DMS153 (cell line): ENCODE measurements around the gene SLAMF8.

Experiments used
- DNase-seq: peaks from one replicate; lab custom pipeline; 2025; lab: John Stamatoyannopoulos, UW

Gene SLAMF8

DNA sequence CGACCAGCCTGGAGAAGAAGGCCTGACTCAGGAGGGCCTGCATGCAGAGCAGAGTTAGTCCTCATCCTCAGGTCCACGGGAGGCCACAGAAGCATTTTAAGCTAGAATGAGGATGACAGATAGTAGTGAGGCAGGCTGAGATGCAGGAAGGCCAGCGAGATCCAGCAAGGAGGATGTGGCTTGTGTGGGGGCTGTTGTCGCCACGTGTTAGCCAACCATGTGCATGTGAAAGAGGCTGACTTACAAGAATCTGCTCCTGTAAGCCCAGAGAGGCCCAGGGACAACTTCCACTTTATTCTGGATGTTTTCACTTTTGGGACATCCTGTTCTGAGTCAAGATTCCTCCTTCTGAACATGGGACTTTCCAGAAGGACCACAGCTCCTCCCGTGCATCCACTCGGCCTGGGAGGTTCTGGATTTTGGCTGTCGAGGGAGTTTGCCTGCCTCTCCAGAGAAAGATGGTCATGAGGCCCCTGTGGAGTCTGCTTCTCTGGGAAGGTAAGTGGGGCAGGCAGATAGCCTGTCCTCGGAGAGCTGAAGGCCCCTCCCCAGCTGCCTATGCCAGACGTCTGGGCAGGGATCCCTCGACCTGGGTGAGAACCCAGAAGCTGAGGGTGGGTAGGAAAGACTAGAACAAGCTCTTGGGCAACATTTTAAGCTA lies at the start of gene SLAMF8:
Gene SLAMF8, plus strand, starts transcription at position 433 of the 661 bp plus-strand sequence. Its CDS starts 26 bp downstream, at position 459.
- no peak for DNase-seq

- DNase-seq: no peak
Measured at GRCh38 chr1:159778266-159778665, 48.4 kb upstream of the SLAMF8 start.

DNA sequence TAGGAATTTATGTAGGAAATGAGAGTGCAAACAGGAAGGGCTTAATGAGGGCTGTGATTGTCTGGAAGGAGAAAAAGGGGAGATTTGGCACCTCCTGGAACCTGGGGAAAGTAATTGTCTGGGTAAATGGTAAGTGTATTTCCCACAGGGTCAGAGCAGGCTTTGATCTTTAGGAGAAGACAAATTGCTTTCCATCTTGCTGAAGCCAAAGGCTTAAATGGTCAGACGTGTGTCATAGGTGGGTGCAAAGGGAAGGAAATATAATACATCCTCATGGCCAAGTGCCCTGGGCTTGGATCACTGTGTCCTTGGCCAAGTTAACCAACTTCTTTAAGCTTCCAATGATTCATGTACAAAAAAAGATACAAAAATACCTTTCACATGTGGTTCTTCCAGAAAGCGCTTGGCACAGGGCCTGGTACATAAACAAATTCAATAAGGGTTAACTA lies 47.2 kb upstream of the SLAMF8 start:
- DNase-seq: no peak

DNA sequence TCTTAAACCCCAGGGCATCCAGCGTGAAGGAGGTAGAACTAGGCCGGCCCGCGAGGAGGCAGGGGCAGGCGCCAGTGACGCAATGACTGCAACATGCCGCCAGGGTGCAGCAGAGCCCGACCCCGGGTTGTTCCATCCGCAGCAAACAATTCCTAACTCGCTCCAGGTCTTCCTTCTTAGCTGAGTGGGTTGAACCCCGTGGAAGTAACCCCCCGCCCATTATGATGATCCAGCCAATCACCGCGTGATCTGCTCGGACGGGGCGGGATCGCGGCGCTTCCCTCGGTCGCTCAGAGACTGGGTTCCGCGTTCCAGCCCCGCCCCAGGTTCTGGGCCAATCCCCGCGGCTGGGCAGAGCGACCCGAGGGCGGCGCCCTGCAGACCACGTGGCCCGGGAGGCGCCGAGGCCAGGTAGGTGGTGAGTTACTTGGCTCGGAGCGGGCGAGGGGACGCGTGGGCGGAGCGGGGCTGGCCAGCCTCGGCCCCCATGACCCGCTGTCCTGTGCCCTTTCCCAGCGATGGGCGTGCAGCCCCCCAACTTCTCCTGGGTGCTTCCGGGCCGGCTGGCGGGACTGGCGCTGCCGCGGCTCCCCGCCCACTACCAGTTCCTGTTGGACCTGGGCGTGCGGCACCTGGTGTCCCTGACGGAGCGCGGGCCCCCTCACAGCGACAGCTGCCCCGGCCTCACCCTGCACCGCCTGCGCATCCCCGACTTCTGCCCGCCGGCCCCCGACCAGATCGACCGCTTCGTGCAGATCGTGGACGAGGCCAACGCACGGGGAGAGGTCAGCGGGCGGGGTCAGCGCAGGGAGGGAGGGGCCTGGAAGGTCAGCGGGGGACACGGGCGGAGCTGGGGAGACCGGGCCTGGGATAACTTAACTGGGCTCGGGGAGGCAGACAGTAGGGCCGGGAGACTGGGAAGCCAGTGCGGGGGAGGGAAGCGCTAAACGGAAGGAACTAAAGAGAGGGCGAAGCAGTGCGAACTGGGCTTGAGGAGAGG lies 45.8 kb upstream of the SLAMF8 start, which contains the start of gene DUSP23:
Gene DUSP23, plus strand, starts transcription at position 380 of the 1,000 bp plus-strand sequence. Its CDS starts 139 bp downstream, at position 519.
- DNase-seq: peak; percentile 99

- DNase-seq: no peak
Measured at GRCh38 chr1:159781992-159782391, 44.7 kb upstream of the SLAMF8 start.

DNA sequence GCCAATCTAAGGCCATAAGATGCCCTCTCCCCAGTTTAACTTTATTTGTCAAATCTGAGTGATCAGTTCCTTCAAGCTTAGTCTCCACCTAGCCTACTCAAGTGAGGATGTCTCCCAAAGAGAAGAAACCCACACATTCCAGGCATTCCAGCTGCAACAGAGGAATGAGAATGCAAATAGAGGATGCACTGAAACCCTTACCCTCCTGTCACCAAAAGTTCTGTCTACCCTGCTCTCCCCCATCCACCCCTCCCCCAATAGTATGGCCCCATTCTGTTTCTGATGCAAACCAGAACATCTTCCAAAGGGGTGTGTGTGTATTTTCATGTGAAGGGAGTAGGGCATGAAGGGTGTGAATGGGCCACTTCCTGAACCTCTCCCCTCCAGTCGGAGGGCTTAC lies 42.9 kb upstream of the SLAMF8 start:
- no peak for DNase-seq

DNA sequence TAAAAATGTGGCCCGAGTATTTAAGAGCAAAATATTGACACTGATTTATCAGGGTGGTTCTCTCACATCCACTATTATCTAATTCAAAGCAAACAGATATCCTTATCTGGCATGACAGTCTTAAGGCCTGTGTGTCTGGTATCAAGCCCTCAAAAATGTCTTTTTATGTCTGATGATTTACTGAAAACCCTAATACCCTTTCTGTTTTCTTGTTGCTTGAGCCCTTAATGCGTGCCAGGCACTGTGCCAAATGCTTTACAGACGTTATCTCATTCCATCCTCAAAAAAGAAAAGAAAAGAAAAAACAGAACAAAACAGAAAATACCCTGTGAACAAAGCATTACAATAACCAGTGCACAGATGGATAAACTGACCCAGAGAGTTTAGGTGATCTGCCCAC lies 40.2 kb upstream of the SLAMF8 start:
- DNase-seq: no peak

- no peak for DNase-seq
Measured at GRCh38 chr1:159786966-159787365, 39.7 kb upstream of the SLAMF8 start.

- no peak for DNase-seq
Measured at GRCh38 chr1:159790237-159790917, 36.3 kb upstream of the SLAMF8 start.

DNA sequence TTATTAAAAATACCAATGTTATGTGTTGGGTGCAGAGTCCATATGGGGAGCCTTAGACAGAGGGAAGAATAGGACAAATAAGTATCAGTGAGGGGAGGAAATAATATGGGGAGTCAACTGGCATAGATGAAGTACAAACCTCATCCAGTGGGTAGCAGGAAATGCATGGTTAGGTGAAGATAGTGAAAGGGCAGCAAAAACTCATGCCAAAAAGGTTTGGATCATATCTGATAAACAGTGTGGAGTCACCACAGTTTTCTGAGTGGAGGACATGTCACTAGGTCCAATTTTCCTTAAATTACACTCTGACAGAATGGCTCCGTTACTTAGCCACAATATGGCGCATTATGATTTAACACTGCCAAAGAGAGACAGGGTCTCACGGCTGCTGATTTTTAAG lies 35.6 kb upstream of the SLAMF8 start:
- DNase-seq: no peak

- DNase-seq: no peak
Measured at GRCh38 chr1:159791461-159791860, 35.2 kb upstream of the SLAMF8 start.

DNA sequence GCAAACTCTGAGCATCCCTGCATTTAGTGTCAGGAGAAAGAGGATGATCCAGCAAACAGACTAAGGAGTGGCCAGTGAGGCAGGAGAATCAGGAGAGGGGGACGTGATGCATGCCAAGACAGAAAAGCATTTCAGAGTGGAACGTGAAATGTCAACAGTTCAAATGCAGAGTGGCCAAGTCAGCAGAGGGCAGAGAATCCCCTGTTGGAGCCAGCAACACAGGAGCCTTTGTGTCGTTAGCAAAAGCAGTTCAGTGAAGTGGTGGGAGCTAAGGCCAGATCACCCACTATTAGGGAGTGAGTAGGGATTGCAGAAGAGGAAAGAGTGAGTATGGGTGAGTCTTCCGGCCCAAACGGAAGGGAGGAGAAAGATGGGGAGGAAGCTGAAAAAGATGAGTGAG lies 31.1 kb upstream of the SLAMF8 start:
- DNase-seq: no peak

GRCh38 chr1:159798893-159799292 lies 27.8 kb upstream of the SLAMF8 start:
- peak; percentile 93 for DNase-seq

GRCh38 chr1:159799446-159799985 lies 27.2 kb upstream of the SLAMF8 start:
- no peak for DNase-seq

GRCh38 chr1:159800177-159800930 lies 26.3 kb upstream of the SLAMF8 start:
- DNase-seq: no peak

- DNase-seq: no peak
Measured at GRCh38 chr1:159802111-159802510, 24.6 kb upstream of the SLAMF8 start, which contains the start of gene FCRL6. TSS of gene FCRL6 (plus strand) at chr1:159802360. CDS start at chr1:159802425, 65 bp downstream.

DNA sequence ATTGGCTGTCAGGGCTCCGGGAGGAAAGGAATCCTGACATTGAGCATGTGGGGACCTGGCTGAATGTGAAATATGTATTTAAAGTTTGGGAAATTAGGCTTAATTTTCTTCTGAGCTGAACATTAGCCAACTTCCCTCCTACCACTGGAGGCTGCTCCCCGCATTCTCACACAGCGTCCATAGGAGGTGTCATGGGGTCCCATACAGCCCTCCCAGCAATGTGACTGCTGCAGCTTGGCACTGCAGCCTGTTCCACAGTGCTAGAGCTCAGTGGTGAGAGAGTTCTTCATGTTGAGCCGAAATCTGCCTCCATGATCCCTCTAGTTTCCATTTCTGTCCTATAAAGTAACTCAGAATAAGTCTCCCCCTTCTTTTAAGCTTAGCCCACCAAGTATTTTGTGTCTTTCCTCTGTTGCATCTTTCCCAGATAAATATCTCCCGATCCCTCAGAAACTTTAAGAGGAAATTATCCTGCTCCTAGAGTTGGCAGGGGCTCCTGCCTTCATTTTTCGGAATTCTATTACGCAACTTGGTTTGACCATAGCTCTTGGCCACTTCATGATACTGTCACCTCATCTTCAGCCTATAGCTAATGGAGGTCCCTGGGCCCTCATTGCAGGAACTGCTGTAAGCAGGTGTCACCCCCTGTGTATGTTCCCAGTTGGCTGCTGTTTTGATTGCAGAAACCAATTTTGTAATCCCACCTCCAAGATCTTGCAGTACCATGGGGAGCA lies 22.6 kb upstream of the SLAMF8 start:
- DNase-seq: no peak

- no peak for DNase-seq
Measured at GRCh38 chr1:159804924-159805323, 21.7 kb upstream of the SLAMF8 start.

- DNase-seq: no peak
Measured at GRCh38 chr1:159815926-159816325, 10.7 kb upstream of the SLAMF8 start.

- peak; percentile 100 for DNase-seq
Measured at GRCh38 chr1:159817276-159818041, 9.2 kb upstream of the SLAMF8 start.
